NCI-H1417 (cell line): Measurements from ENCODE around the gene CCDC158.
"Not testable (repeated sequence)": the region's sequence is repeated elsewhere in the genome, so short reads cannot be mapped to it uniquely, and the experiment has no call there.

Experiments
- DNase-seq, 3 experiments: peaks; one replicate each; lab custom pipeline; 2025; lab: John Stamatoyannopoulos, UW

Gene CCDC158

GRCh38 chr4:76420762-76421581, at the start of gene CCDC158:
CCDC158 (minus strand) TSS chr4:76421141; CDS start chr4:76403207, 17,934 bp downstream.
- DNase-seq: peak in 2 of 3 experiments; percentile 82

DNA sequence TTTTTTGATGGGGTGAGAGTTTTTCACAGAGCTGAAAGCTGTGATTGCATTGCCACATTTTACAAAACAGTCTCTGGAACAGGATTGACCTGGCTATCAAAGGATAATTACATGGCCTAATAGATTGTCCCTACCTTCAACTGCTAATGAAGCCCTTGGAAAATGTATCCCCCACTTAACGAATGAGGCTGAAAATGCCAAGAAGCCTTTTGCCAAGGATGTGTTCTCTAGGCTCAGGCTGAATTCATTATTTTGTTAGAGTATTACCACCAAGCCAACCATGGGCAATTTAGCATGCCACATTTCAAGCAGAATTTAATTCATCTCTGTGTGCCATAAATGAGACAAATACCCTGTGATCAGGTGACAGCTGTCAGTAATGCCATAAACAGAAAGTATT, 49.6 kb upstream of the CCDC158 start:
- DNase-seq: peak in 1 of 3 experiments; percentile 31

DNA sequence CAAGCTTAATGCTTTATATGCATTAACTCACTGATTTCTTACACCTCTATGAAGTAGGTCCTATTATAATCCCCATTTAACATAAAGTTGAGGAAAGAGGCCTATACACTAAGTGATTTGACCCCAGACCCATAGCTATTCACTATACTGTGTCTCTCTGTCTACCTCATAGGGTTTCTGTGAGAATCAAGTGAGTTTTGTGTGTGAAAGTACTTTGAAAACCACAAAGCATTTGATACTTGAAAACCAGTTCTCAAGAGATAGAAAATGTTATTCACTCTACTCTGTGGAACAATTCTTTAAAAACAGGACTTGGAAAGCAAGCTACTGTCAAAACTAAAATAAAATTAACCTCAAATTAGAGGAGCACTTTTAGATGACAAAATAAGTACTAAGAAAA, 49.1 kb upstream of the CCDC158 start:
- DNase-seq: no peak

DNA sequence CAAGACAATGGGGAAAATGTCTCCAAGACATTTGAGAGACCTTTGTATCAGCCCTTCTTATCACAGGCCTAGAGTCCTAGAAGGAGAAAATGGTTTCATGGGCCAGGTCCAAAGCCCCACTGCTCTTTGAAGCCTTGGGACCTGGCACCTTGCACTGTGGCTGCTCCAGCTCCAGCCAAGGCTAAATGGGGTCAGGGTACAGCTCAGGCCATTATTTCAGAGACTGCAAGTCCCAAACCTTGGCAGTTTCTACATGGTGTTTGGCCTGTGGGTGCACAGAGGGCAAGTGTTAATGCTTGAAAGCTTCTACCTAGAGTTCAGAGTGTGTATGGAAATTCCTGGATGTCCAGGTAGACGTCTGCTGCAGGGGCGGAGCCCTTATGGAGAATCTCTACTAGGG, 42.6 kb upstream of the CCDC158 start:
- DNase-seq: no peak

GRCh38 chr4:76459291-76459723, 38.4 kb upstream of the CCDC158 start:
- no peak for DNase-seq

GRCh38 chr4:76458825-76459224, 37.9 kb upstream of the CCDC158 start:
- peak in 1 of 3 experiments; percentile 10 for DNase-seq

DNA sequence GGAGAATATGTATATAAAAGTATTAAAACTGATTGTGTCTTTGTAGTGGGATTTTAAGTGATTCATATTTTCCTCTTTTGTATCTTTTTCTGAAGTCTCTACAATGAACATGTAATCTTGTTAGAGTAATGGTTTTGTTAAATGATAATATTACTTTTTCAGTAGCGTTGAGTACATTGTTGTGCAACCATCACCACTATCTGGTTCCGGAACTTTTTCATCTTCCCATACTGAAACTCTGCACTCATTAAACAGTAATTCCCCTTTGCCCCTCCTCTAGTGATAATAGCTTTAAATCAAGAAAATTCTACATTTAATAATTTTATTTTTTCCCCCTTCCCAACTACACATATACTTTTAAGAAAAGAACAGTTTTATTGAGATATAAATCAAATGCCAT, 37.4 kb upstream of the CCDC158 start:
- no peak for DNase-seq

- no peak for DNase-seq
Observed at GRCh38 chr4:76457885-76458284, 36.9 kb upstream of the CCDC158 start.

DNA sequence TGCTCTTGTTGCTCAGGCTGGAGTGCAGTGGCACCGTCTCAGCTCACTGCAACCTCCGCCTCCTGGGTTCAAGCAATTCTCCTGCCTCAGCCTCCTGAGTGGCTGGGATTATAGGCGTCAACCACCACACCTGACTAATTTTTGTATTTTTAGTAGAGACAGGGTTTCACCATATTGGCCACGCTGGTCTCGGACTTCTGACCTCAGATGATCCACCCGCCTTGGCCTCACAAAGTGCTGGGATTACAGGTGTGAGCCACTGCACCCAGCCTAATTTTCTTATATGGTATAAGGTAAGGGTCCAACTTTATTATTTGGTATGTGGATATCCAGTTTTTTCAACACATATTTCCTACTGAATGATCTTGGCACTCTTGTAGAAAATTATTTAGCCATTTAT, 33.1 kb upstream of the CCDC158 start:
- not testable (repeated sequence) for DNase-seq

DNA sequence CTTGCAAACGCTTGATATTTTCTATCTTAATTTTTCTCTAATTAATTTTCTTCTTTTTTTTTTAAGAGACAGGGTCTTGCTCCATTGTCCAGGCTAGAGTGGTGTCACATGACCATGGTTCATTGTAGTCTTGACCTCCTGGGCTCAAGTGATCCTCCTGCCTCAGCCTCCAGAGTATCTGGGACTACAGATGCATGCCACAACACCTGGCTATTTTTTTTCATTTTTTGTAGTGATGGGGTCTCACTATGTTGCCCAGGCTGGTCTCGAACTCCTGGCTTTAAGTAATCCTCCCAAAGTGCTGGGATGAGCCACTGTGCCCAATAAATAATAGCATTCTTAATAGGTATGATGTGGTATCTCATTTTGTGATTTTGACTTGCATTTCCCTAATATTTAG, 32.3 kb upstream of the CCDC158 start:
- no peak for DNase-seq

DNA sequence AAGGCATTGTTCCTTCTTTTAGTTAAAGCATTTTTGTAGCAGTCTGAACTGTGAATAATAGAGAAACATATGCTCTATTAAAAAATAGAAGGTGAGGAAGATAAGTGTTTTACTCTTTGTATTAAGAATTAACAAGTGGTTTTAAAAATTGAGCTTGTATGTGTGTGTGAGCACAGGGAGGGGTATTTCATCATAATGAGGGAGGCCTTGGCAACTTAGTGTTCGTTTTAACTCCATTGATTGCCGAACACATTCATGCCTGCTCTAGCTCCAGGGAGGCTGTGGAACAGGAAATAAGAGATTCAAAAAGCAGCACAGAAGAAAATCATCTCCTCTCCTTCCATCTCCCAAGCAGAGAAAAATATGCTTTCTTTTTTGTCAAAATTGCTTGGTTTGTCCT, 28.9 kb upstream of the CCDC158 start:
- DNase-seq: peak in 1 of 3 experiments; percentile 20

- no peak for DNase-seq
Observed at GRCh38 chr4:76449362-76449767, 28.4 kb upstream of the CCDC158 start.

DNA sequence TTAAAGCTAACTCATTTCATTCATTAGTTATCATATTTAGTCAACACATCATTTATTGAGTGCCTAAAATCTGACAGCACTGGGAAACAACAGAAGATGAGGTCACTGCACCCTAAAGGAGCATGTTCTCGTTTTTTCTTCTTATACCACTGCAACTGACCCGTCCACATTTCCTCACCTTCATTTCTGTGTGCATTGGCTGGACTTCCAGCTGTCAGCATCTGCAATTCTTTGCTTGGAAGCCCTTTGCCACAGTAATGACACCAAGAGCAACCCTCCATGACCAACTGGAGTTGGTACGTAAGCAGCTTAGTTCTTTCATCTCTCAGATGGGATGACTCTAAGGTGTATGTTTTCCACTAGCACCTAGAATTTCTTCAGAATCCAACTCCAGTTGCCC, 27.3 kb upstream of the CCDC158 start:
- DNase-seq: no peak

DNA sequence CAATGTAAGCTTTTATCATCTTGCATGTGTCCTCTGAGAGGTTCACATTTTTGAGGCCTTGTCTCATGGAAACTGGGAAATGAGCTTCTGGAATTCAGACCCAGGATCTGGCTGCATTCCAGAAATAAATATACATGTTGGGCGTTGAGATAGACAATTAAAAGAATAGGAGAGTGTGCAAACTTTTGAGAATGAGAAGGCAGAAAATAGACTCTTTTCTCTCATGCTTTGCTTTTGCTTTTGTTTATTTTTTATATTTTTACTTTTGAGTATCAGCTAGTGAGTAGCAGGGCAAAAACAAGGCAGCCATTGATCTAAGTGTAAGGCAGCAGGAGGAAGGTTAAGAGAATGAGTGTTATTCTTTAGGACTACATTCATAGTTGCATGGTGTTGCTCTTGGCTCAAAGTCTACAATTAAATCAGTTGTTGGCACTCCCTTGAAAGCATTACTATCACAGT, 26.5 kb upstream of the CCDC158 start:
- DNase-seq: no peak

- no peak for DNase-seq
Observed at GRCh38 chr4:76445911-76446310, 25.0 kb upstream of the CCDC158 start.

DNA sequence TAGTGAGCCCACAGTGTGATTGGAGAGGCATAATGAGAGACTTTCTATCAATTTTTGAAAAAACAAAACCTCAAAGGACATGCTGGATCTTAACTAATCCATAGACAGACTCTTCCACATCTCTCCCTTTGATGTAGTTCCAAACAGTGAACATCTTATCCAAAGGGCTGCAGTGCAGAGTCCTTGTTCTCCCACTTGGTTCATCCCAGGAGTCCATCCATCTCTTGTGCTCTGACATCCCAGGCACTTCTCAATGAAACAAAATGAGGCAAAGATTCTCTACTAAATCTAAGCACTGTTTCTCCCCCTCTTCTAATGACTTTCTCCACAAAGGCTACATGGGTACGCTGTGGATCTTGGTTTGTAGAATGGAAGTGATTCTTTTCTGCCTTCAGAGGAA, 22.4 kb upstream of the CCDC158 start:
- no peak for DNase-seq

- no peak for DNase-seq
Observed at GRCh38 chr4:76442807-76443206, 21.9 kb upstream of the CCDC158 start.

DNA sequence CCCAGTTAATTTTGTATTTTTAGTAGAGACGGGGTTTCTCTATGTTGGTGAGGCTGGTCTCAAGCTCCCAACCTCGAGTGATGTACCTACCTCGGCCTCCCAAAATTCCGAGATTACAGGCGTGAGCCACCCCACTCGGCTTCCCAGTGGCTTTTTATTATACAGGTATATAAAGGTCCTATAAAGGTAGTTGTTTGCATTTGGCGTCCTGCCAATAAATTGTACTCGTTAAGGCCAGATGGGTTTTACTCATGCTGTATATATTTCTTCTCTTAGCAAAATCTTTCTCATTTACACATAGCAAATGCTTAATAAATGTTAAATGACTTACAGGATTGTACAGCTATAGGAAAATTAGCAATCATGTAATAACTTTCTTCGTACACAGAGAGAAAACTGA, 20.9 kb upstream of the CCDC158 start:
- peak in 1 of 3 experiments; percentile 28 for DNase-seq

DNA sequence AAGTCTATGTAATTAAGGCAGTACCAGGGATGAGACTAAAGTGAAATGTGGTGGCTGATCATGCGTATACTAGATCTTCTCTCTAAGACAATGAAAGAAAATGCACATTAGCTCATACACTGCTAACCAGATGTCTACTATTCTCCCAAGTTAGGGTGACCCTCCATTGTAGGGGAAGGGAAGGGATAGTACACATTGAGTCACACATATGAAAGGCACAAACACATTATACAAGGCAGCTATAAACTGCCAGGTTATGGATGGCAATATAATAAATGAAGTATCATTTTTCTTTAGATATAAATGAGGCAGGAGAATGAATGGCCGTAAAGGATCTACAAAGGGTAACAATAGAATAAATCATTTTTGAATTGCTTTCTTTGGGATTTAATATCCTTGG, 18.6 kb upstream of the CCDC158 start:
- DNase-seq: no peak

DNA sequence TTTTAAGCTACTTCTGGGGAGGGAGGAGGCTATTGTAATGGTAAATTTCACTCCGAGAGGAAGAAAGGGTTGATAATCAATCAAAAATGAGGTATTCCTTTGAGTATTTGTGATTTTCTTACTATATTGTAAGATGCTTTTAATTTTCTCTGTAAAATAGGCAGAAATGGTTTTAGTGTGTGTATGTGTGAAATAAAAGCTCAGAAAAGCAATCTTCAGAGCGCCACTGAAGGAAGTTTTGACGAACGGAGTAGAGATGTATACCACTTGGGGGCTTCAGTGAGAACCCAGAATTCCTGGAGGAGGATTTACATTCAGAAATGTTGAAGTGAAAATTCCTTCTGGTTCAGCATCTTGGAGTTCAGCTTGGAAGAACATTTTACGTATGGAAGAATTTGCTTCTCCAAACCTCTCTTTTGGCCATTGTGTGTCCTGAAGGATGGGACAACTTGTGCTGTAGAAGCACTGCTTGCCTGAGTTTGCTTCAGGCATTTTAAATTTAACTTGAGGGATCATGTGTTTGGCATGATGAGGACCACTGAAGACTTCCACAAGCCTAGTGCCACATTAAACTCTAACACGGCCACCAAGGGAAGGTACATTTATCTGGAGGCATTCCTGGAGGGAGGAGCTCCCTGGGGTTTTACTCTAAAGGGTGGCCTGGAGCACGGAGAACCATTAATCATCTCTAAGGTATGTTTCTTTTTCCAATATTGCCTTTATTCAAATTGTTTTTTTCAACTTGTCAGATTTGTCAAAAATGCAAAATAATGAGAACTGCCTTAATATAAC, 14.8 kb upstream of the CCDC158 start:
- no peak for DNase-seq

- peak in 1 of 3 experiments; percentile 50 for DNase-seq
Observed at GRCh38 chr4:76434901-76435527, 14.1 kb upstream of the CCDC158 start, which contains the start of gene SHROOM3. SHROOM3 (plus strand) TSS chr4:76435229; CDS start chr4:76436053, 824 bp downstream.
